ENCODE measurements around the gene TAF11L10. TPM values are rescaled to one million over a fixed set of nuclear protein-coding genes. Genes with fewer than 3 reads are reported as not detected.
"Not testable (repeated sequence)": the region's sequence is repeated elsewhere in the genome, so short reads cannot be mapped to it uniquely, and the experiment has no call there.

TAF11L10 gene
- total RNA-seq, 1 donor from 2014 or later = not detected

GRCh38 chr5:17604951-17605350 lies 7.3 kb upstream of the TAF11L10 start:
- Mint-ChIP-seq H3K36me3 (ENCODE audit: low read depth, unreplicated experiment) (no peaks in the 10 kb centered on the region), H3K4me1 (ENCODE audit: low read depth, unreplicated experiment) (no peaks in the 10 kb centered on the region), H3K4me3 (ENCODE audit: unreplicated experiment) (no peak overlapping the region), H3K27ac (ENCODE audit: unreplicated experiment) (no peak overlapping the region), H3K27me3 (ENCODE audit: low read depth, unreplicated experiment) (no peaks in the 10 kb centered on the region), H3K9me3 (ENCODE audit: unreplicated experiment) (no peaks in the 10 kb centered on the region)
- DNase-seq (ENCODE audit: low read depth) = no peak
- no peak for TF ChIP-seq EZH2 (IDR thresholded peaks at IDR 0.05; ENCODE audit: insufficient read depth, low read length)
- no peak for TF ChIP-seq CTCF (IDR thresholded peaks at IDR 0.05; ENCODE audit: insufficient read depth, low read depth, low read length)
- no peak for FAIRE-seq
- H3K9ac ChIP-seq (ENCODE audit: low read length) = no peak overlapping the region
- no peak overlapping the region for H3K4me3 ChIP-seq (ENCODE audit: insufficient read depth, low read depth, low read length)
- no peaks in the 10 kb centered on the region for H3K27me3 ChIP-seq (ENCODE audit: insufficient read depth, low read length)
- no peak overlapping the region for H3K4me2 ChIP-seq (ENCODE audit: low read length)
- no peak overlapping the region for H2AFZ ChIP-seq (ENCODE audit: low read depth, low read length)
- no peaks in the 10 kb centered on the region for H3K4me1 ChIP-seq (ENCODE audit: insufficient read depth, low read length)
- no peaks in the 10 kb centered on the region for H3K9me3 ChIP-seq (ENCODE audit: insufficient read depth, low read depth, low read length)
- H3K36me3 ChIP-seq (ENCODE audit: insufficient read depth, low read length) = no peaks in the 10 kb centered on the region
- H3K27ac ChIP-seq (ENCODE audit: low read depth, low read length) = no peak overlapping the region
- no peaks in the 10 kb centered on the region for H3K79me2 ChIP-seq (ENCODE audit: insufficient read depth, low read length)
- H4K20me1 ChIP-seq (ENCODE audit: insufficient read depth, low read length) = no peaks in the 10 kb centered on the region

GRCh38 chr5:17603880-17604279 lies 6.3 kb upstream of the TAF11L10 start, which contains the start of gene TAF11L11:
Gene TAF11L11, plus strand, starts transcription at chr5:17604183.
- H3K36me3 Mint-ChIP-seq (ENCODE audit: low read depth, unreplicated experiment); DNase-seq (ENCODE audit: low read depth); H3K36me3 ChIP-seq (ENCODE audit: insufficient read depth, low read length); FAIRE-seq; H3K9ac ChIP-seq (ENCODE audit: low read length); H3K27me3 ChIP-seq (ENCODE audit: insufficient read depth, low read length); H3K4me1 ChIP-seq (ENCODE audit: insufficient read depth, low read length); H3K27ac Mint-ChIP-seq (ENCODE audit: unreplicated experiment); H4K20me1 ChIP-seq (ENCODE audit: insufficient read depth, low read length); H3K9me3 ChIP-seq (ENCODE audit: insufficient read depth, low read depth, low read length); H3K9me3 Mint-ChIP-seq (ENCODE audit: unreplicated experiment); H2AFZ ChIP-seq (ENCODE audit: low read depth, low read length); H3K4me1 Mint-ChIP-seq (ENCODE audit: low read depth, unreplicated experiment); H3K79me2 ChIP-seq (ENCODE audit: insufficient read depth, low read length); H3K4me2 ChIP-seq (ENCODE audit: low read length); H3K4me3 ChIP-seq (ENCODE audit: insufficient read depth, low read depth, low read length); H3K27me3 Mint-ChIP-seq (ENCODE audit: low read depth, unreplicated experiment); H3K27ac ChIP-seq (ENCODE audit: low read depth, low read length); H3K4me3 Mint-ChIP-seq (ENCODE audit: unreplicated experiment): not testable (repeated sequence)

GRCh38 chr5:17594255-17594654 lies 3.4 kb downstream of the TAF11L10 start, which contains the start of gene TAF11L9:
Gene TAF11L9, minus strand, starts transcription at chr5:17594394.
- not testable (repeated sequence) for H3K9ac ChIP-seq (ENCODE audit: low read length); H2AFZ ChIP-seq (ENCODE audit: low read depth, low read length); H3K27me3 ChIP-seq (ENCODE audit: insufficient read depth, low read length); H3K4me3 Mint-ChIP-seq (ENCODE audit: unreplicated experiment); H3K36me3 ChIP-seq (ENCODE audit: insufficient read depth, low read length); H3K4me1 ChIP-seq (ENCODE audit: insufficient read depth, low read length); H3K79me2 ChIP-seq (ENCODE audit: insufficient read depth, low read length); DNase-seq (ENCODE audit: low read depth); H3K9me3 Mint-ChIP-seq (ENCODE audit: unreplicated experiment); H3K27me3 Mint-ChIP-seq (ENCODE audit: low read depth, unreplicated experiment); H3K4me3 ChIP-seq (ENCODE audit: insufficient read depth, low read depth, low read length); H3K27ac Mint-ChIP-seq (ENCODE audit: unreplicated experiment); H3K4me1 Mint-ChIP-seq (ENCODE audit: low read depth, unreplicated experiment); FAIRE-seq; H4K20me1 ChIP-seq (ENCODE audit: insufficient read depth, low read length); H3K4me2 ChIP-seq (ENCODE audit: low read length); H3K36me3 Mint-ChIP-seq (ENCODE audit: low read depth, unreplicated experiment); H3K9me3 ChIP-seq (ENCODE audit: insufficient read depth, low read depth, low read length); H3K27ac ChIP-seq (ENCODE audit: low read depth, low read length)

GRCh38 chr5:17590860-17591259 lies 6.8 kb downstream of the TAF11L10 start, which contains the start of gene TAF11L8:
Gene TAF11L8, minus strand, starts transcription at chr5:17590960.
- H3K9me3 Mint-ChIP-seq (ENCODE audit: unreplicated experiment); FAIRE-seq: not testable (repeated sequence)

GRCh38 chr5:17585658-17586057 lies 12.0 kb downstream of the TAF11L10 start, which contains the start of gene TAF11L7:
Gene TAF11L7, minus strand, starts transcription at chr5:17585758.
- not testable (repeated sequence) for H3K27ac ChIP-seq (ENCODE audit: low read depth, low read length); H3K9me3 Mint-ChIP-seq (ENCODE audit: unreplicated experiment); H3K36me3 ChIP-seq (ENCODE audit: insufficient read depth, low read length); H3K4me1 ChIP-seq (ENCODE audit: insufficient read depth, low read length); H3K4me3 ChIP-seq (ENCODE audit: insufficient read depth, low read depth, low read length); H3K36me3 Mint-ChIP-seq (ENCODE audit: low read depth, unreplicated experiment); H3K27me3 ChIP-seq (ENCODE audit: insufficient read depth, low read length); H3K4me1 Mint-ChIP-seq (ENCODE audit: low read depth, unreplicated experiment); H4K20me1 ChIP-seq (ENCODE audit: insufficient read depth, low read length); H3K9me3 ChIP-seq (ENCODE audit: insufficient read depth, low read depth, low read length); H2AFZ ChIP-seq (ENCODE audit: low read depth, low read length); FAIRE-seq; H3K27me3 Mint-ChIP-seq (ENCODE audit: low read depth, unreplicated experiment); H3K27ac Mint-ChIP-seq (ENCODE audit: unreplicated experiment); DNase-seq (ENCODE audit: low read depth); H3K4me2 ChIP-seq (ENCODE audit: low read length); H3K79me2 ChIP-seq (ENCODE audit: insufficient read depth, low read length); H3K9ac ChIP-seq (ENCODE audit: low read length); H3K4me3 Mint-ChIP-seq (ENCODE audit: unreplicated experiment)

More at GRCh38 chr5:17590860-17591259, 6.8 kb downstream of the TAF11L10 start, which contains the start of gene TAF11L8:
- not testable (repeated sequence) for H3K4me3 ChIP-seq (ENCODE audit: insufficient read depth, low read depth, low read length); H4K20me1 ChIP-seq (ENCODE audit: insufficient read depth, low read length); H3K4me2 ChIP-seq (ENCODE audit: low read length); H3K36me3 Mint-ChIP-seq (ENCODE audit: low read depth, unreplicated experiment); H3K4me3 Mint-ChIP-seq (ENCODE audit: unreplicated experiment); H2AFZ ChIP-seq (ENCODE audit: low read depth, low read length); H3K79me2 ChIP-seq (ENCODE audit: insufficient read depth, low read length); DNase-seq (ENCODE audit: low read depth); H3K9ac ChIP-seq (ENCODE audit: low read length); H3K27me3 ChIP-seq (ENCODE audit: insufficient read depth, low read length); H3K36me3 ChIP-seq (ENCODE audit: insufficient read depth, low read length); H3K27me3 Mint-ChIP-seq (ENCODE audit: low read depth, unreplicated experiment); H3K9me3 ChIP-seq (ENCODE audit: insufficient read depth, low read depth, low read length); H3K27ac Mint-ChIP-seq (ENCODE audit: unreplicated experiment); H3K4me1 ChIP-seq (ENCODE audit: insufficient read depth, low read length); H3K4me1 Mint-ChIP-seq (ENCODE audit: low read depth, unreplicated experiment); H3K27ac ChIP-seq (ENCODE audit: low read depth, low read length)

All from astrocyte (in vitro differentiated cells and primary cell).